GM21390 (cell line): Measurements from ENCODE around the gene CENPE.

Source experiments
- ATAC-seq: cut with Tn5 transposase; IDR thresholded peaks from one replicate; pipeline ENCODE4 v1.9.1; 2021; ENCODE audit not compliant: unreplicated experiment

The CENPE gene

GRCh38 chr4:103079621-103080020 lies 118.5 kb downstream of the CENPE start:
- ATAC-seq: no peak

GRCh38 chr4:103076747-103077347 lies 121.3 kb downstream of the CENPE start, which contains the start of gene SLC9B2:
TSS of gene SLC9B2 (minus strand) at chr4:103076761. CDS start at chr4:103067550, 9,211 bp downstream.
- ATAC-seq: peak; percentile 44

GRCh38 chr4:103075894-103076746 lies 122.0 kb downstream of the CENPE start:
- ATAC-seq: peak; percentile 50

GRCh38 chr4:103075435-103075893 lies 122.7 kb downstream of the CENPE start:
- ATAC-seq: peak; percentile 1

DNA sequence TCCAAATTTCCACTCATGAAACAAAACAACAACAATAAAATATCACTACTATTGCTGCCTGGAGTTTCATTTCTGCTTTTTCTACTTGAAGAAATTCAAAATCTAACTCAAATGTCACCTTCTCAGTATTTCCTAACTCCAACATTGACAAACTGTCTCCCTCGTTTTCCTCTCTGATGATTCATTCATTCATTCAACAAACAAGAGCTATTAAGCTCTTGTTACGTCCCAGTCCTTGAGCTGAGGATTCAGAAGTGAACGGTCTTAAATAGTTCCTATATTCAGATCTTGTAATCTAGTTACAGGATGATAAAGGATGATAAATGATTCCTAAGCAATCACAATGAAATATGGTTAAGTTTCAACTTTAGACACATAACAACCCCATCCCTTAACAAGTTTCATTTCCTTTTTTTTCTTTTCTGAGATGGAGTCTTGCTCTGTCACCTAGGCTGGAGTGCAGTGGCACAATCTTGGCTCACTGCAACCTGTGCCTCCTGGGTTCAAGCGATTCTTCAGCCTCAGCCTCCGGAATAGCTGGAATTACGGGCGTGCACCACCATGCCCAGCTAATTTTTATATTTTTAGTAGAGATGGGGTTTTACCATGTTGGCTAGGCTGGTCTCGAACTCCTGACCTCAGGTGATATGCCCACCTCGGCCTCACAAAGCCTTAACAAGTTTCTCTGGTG lies 123.3 kb downstream of the CENPE start:
- peak; percentile 35 for ATAC-seq

DNA sequence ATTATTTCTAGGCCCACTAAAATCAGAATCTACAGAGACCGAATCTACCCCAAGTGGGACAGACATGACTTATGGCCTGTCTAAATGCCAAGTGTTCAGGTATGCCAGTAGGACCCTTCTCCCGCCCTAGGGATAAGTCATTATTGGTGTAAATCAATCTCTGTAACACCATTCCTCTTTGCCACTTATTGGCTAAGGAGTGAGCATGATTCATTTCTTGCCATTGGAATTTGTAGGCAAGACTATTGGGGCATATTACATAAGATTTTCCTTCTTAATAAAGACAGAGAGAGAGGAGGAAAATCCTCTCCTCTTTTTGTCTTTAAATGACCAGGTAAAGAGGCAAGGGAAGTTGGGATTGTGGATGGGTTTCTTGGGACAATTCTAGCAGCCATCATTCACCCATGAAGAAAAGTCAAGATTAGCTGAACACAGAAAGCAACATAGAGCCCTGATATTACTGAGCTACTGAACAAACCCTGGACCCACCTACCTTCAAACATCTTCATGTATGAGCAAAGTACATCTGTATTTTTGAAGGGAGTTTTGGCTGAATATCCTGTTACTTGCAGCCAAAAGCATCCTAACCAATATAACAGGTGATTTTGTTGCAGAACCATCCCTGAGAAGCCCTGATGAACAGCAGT lies 124.2 kb downstream of the CENPE start:
- no peak for ATAC-seq

DNA sequence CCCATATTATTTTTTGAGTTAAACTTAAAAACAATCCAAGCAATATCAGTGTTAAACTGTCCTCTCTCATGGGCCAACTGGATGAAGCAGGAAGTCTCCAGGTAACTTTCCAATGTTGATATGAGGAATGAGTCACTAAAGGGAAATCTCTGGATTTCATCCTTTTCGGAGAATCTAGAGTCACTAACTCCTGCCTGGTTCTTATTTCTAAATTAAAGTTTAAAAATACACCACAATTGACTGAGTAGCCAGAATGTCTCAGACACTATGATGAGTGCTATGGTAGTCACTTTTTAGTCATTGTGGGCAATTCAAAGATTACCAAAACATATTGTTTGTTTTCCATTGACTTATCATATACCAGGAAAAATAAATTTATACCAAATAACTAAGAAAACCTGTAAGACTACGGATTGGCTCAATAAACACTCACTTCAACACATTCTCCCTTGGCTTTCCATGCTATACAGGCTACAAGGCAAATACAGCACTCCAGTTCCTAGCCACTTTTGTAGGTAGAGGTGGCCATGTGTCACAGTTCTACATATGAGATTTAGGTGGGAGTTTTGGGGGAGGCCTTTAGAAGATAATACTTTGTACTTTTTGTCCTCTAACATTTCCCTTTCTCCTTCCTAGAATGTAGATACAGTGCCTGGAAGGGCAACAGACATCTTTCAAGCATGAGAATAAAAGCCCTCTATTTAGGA lies 130.1 kb downstream of the CENPE start:
- no peak for ATAC-seq

- no peak for ATAC-seq
These were observed 137.5 kb downstream of the CENPE start for GRCh38 chr4:103060453-103061148.
